PC-9 (cell line): ENCODE results near the gene ZMIZ1. TPM values are rescaled to one million over a fixed set of nuclear protein-coding genes. Genes with fewer than 3 reads are reported as not detected.

Source experiments
- BruUV-seq: library from RNA; stranded (reverse); fragments of 400-500 nt; replicated peaks from 2 replicates; lab custom pipeline; 2021; lab: Mats Ljungman, UMichigan
- CTCF ChIA-PET: fragments of 300-600 bp; sonication (Branson Sonifier 250); formaldehyde crosslinking; loops from one replicate; lab custom pipeline; 2022; ENCODE audit warnings: antibody characterized with exemption; lab: Charles Lee
- POLR2A ChIA-PET: fragments of 300-600 bp; sonication (Branson Sonifier 250); formaldehyde crosslinking; loops from one replicate; lab custom pipeline; 2022; ENCODE audit warnings: antibody characterized with exemption; ENCODE audit not compliant: unreplicated experiment; lab: Charles Lee
- DNase-seq, 2 experiments: peaks; one replicate each; pipeline versions ENCODE4 v3.0.0 to v3.0.0-alpha.2; 2015 to 2022; ENCODE audit warnings: mixed read lengths in 1 of 2
- H2AFZ ChIP-seq: fragments of 200-600 bp; sonication (generic); 2 replicates; pipeline ENCODE4 v1.8.1; 2017; ENCODE audit warnings: antibody characterized with exemption
- H3F3A ChIP-seq: fragments of 200-600 bp; sonication (generic); 2 replicates; pipeline ENCODE4 v1.8.1; 2017; ENCODE audit warnings: antibody characterized with exemption, mild to moderate bottlenecking, low read depth; ENCODE audit not compliant: insufficient read depth
- H3K27ac ChIP-seq: fragments of 200-600 bp; sonication (generic); 2 replicates; pipeline ENCODE4 v1.6.1; 2016; ENCODE audit warnings: mixed run types
- H3K27me3 ChIP-seq: fragments of 200-600 bp; sonication (generic); 2 replicates; pipeline ENCODE4 v1.6.1; 2016; ENCODE audit warnings: low read depth, mixed run types; ENCODE audit not compliant: insufficient read depth
- H3K36me3 ChIP-seq: fragments of 200-600 bp; sonication (generic); 2 replicates; pipeline ENCODE4 v1.6.1; 2016; ENCODE audit warnings: low read depth, mixed run types
- H3K4me1 ChIP-seq: fragments of 200-600 bp; sonication (generic); replicated peaks from 2 replicates; pipeline ENCODE4 v1.6.1; 2016; ENCODE audit warnings: mixed run types; ENCODE audit not compliant: insufficient read depth
- H3K4me2 ChIP-seq: fragments of 200-600 bp; sonication (generic); 2 replicates; pipeline ENCODE4 v1.6.1; 2017; ENCODE audit warnings: mixed run types
- H3K4me3 ChIP-seq: fragments of 200-600 bp; sonication (generic); 2 replicates; pipeline ENCODE4 v1.6.1; 2016; ENCODE audit warnings: mixed run types
- H3K79me2 ChIP-seq: fragments of 200-600 bp; sonication (generic); 2 replicates; pipeline ENCODE4 v1.6.1; 2017; ENCODE audit warnings: low read depth, mixed run types
- H3K9me2 ChIP-seq: fragments of 200-600 bp; sonication (generic); 2 replicates; pipeline ENCODE4 v1.8.1; 2017; ENCODE audit warnings: mild to moderate bottlenecking; ENCODE audit not compliant: insufficient read depth
- H3K9me3 ChIP-seq: fragments of 200-600 bp; sonication (generic); 2 replicates; pipeline ENCODE4 v1.8.1; 2016; ENCODE audit warnings: low read depth; ENCODE audit not compliant: insufficient read depth
- H4K20me1 ChIP-seq: fragments of 200-600 bp; sonication (generic); 2 replicates; pipeline ENCODE4 v1.8.1; 2017; ENCODE audit not compliant: insufficient read depth
- EZH2 ChIP-seq: fragments of 200-600 bp; sonication (generic); IDR thresholded peaks from 2 replicates; pipeline ENCODE4 v1.8.0; 2017; ENCODE audit warnings: antibody characterized with exemption, low read depth
- intact Hi-C: fragments of 100-400 bp; cut with micrococcal nuclease; formaldehyde crosslinking; loops from one replicate; pipeline ENCODE4 v1.10.0; 2022; ENCODE audit not compliant: unreplicated experiment
- total RNA-seq: library from RNA; stranded (reverse); gene quantifications from 2 replicates; pipeline ENCODE4 v1.2.3, GENCODE V29; 2021
- TF ChIP-seq, protein P1 (sequence below): fragments of 200-600 bp; sonication (generic); conservative IDR thresholded peaks from 2 replicates; pipeline ENCODE4 v1.6.1; 2017; ENCODE audit warnings: mixed run types, antibody characterized with exemption, mild to moderate bottlenecking, moderate library complexity

The ZMIZ1 gene
- total RNA-seq, 1 experiment from 2014 or later: 47.6 TPM

DNA sequence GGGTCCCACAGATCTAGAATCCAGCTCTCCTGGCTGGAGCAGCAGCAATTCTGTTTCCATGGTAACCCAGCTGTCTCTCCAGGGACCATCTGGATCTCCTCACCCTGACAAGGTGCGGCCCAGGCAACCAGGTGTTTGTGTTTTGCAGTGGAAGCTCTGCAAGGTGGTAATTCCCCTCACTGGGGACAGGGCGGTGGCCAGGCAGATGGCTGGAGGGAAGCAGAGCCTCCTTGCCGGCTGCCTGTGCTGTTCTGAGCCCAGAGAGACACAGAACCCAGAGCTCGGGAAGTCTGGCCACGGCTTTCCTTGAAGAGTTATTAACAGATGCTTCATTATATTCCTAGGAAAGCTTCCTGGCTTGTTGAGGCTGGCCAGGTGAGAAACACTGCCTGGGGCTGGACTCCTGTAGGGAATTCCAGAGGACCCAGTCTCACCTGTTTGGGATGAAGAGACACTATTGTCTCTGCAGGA lies 160.3 kb downstream of the ZMIZ1 start:
- ChIA-PET POLR2A (no interaction called here), CTCF (no interaction called here)
- H3K27ac ChIP-seq: no peak overlapping the region
- H3K79me2 ChIP-seq: no peaks in the 10 kb centered on the region
- H2AFZ ChIP-seq: no peak overlapping the region
- no peak overlapping the region for H3K4me3 ChIP-seq
- no peaks in the 10 kb centered on the region for H4K20me1 ChIP-seq
- 0 out of 2 replicates have a peak, but pooled peaks cover 4% of the 10 kb centered on the region for H3K4me1 ChIP-seq
- no TSS peak for BruUV-seq
- 0 out of 2 replicates have a peak, but pooled peaks cover 9% of the 10 kb centered on the region for H3F3A ChIP-seq
- 0 out of 2 replicates have a peak, but pooled peaks cover 7% of the 10 kb centered on the region for H3K36me3 ChIP-seq
- H3K27me3 ChIP-seq: no peaks in the 10 kb centered on the region
- H3K9me2 ChIP-seq: no peaks in the 10 kb centered on the region
- H3K9me3 ChIP-seq: no peaks in the 10 kb centered on the region
- no peak for TF ChIP-seq EZH2
- TF ChIP-seq, protein P1, sequence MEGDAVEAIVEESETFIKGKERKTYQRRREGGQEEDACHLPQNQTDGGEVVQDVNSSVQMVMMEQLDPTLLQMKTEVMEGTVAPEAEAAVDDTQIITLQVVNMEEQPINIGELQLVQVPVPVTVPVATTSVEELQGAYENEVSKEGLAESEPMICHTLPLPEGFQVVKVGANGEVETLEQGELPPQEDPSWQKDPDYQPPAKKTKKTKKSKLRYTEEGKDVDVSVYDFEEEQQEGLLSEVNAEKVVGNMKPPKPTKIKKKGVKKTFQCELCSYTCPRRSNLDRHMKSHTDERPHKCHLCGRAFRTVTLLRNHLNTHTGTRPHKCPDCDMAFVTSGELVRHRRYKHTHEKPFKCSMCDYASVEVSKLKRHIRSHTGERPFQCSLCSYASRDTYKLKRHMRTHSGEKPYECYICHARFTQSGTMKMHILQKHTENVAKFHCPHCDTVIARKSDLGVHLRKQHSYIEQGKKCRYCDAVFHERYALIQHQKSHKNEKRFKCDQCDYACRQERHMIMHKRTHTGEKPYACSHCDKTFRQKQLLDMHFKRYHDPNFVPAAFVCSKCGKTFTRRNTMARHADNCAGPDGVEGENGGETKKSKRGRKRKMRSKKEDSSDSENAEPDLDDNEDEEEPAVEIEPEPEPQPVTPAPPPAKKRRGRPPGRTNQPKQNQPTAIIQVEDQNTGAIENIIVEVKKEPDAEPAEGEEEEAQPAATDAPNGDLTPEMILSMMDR: no peak
- intact Hi-C loops: no loop called here
- no peak overlapping the region for H3K4me2 ChIP-seq
- no peak for DNase-seq

DNA sequence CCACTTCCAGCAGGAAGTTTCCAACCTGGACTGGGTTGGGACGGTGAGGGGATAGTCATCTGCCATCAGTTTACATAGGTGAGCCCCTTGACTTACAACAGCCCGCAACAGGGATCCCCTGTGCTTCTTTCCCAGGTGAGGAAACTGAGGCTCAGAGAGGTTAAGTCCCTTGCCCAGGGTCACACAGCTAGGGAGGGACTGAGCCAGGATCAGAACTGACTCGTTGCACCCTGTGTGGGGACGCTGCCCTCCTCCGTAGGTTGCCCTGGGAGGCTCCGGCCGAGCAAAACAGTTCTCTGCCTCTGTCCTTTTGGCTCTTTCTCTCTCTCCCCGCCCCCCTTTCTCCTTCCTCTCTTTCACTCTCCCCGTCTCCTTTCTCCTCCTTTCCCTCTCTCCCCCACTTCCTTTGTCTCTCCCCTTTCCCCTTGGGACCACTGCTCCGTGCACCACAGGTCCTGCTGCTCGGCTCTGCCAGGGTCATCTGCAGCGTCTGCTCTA lies 161.1 kb downstream of the ZMIZ1 start:
- H3K79me2 ChIP-seq: no peaks in the 10 kb centered on the region
- TF ChIP-seq EZH2: no peak
- TF ChIP-seq, protein P1: no peak
- ChIA-PET POLR2A (no interaction called here), CTCF (no interaction called here)
- H3K9me3 ChIP-seq: no peaks in the 10 kb centered on the region
- 0 out of 2 replicates have a peak, but pooled peaks cover 9% of the 10 kb centered on the region for H3K4me1 ChIP-seq
- H3K27me3 ChIP-seq: no peaks in the 10 kb centered on the region
- no peak overlapping the region for H2AFZ ChIP-seq
- intact Hi-C loops: loop anchor here (5.0 kb wide), 1 partner anchor 37 kb away; no protein-coding TSS in a partner anchor
- no peak overlapping the region for H3K27ac ChIP-seq
- no peaks in the 10 kb centered on the region for H3K9me2 ChIP-seq
- H3K36me3 ChIP-seq: 0 out of 2 replicates have a peak, but pooled peaks cover 13% of the 10 kb centered on the region
- no peak overlapping the region for H3K4me2 ChIP-seq
- H4K20me1 ChIP-seq: no peaks in the 10 kb centered on the region
- 0 out of 2 replicates have a peak, but pooled peaks cover 9% of the 10 kb centered on the region for H3F3A ChIP-seq
- H3K4me3 ChIP-seq: no peak overlapping the region
- no peak for DNase-seq
- BruUV-seq: no TSS peak

DNA sequence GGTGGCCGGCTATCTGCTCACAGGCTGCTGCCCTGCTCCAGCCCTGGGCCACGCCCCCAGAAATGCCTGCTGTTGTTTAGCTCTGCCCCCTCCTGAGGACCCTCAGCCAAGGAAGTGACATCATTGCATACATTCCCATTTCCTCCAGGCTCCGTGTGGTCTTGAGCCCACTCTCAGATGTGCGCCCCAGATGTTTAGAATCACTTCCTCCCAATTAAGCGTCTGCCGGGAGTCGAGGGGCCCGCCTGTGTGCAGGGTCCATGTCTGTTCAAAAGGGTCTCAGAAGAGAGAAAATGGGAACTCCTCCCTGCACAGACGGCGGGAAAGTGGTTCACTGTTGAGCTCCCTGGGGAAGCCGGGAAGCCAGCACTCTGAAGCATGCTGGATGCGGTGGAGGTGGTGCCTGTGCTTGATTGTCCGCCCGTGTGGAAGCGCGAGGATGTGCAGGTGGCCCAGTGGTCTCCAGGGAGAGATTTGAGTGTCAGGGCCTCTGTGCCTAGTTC lies 161.6 kb downstream of the ZMIZ1 start:
- Histone ChIP-seq H3F3A (0 out of 2 replicates have a peak, but pooled peaks cover 9% of the 10 kb centered on the region), H4K20me1 (no peaks in the 10 kb centered on the region), H2AFZ (no peak overlapping the region), H3K4me3 (no peak overlapping the region), H3K36me3 (0 out of 2 replicates have a peak, but pooled peaks cover 13% of the 10 kb centered on the region), H3K9me2 (no peaks in the 10 kb centered on the region), H3K27me3 (no peaks in the 10 kb centered on the region), H3K9me3 (no peaks in the 10 kb centered on the region), H3K27ac (no peak overlapping the region), H3K4me2 (no peak overlapping the region), H3K4me1 (0 out of 2 replicates have a peak, but pooled peaks cover 9% of the 10 kb centered on the region), H3K79me2 (no peaks in the 10 kb centered on the region)
- TF ChIP-seq, protein P1: no peak
- TF ChIP-seq EZH2: no peak
- BruUV-seq: no TSS peak
- ChIA-PET CTCF (no interaction called here), POLR2A (no interaction called here)
- no peak for DNase-seq
- intact Hi-C loops: loop anchor here (5.0 kb wide), 1 partner anchor 37 kb away; no protein-coding TSS in a partner anchor
